Heart left ventricle (tissue), 16 donors: Measurements from ENCODE around the gene GABBR2. TPM values are rescaled to one million over a fixed set of nuclear protein-coding genes. Genes with fewer than 3 reads are reported as not detected.

Source experiments
- ATAC-seq, 4 donors: fragments of 200-7000 bp; cut with Tn5 transposase; one replicate each; pipeline ENCODE4 v1.9.1; 2020 to 2022; ENCODE audit warnings: moderate library complexity in 4 of 4, mild to moderate bottlenecking in 3 of 4, moderate number of reproducible peaks in 1 of 4
- DNase-seq, 5 donors: peaks; one replicate each; pipeline ENCODE4 v3.0.0-alpha.2; 2020
- H3K27ac ChIP-seq, 12 donors: fragments of 200-600 bp; sonication (generic) in 4 of 12; one replicate each; pipeline versions ENCODE4 v1.5.0 to v1.8.0; 2016 to 2022; ENCODE audit warnings: mild to moderate bottlenecking in 2 of 12
- H3K27me3 ChIP-seq, 9 donors: fragments of 200-600 bp; sonication (generic) in 2 of 9; one replicate each; pipeline versions ENCODE4 v1.5.1 to v1.8.0; 2016 to 2022; ENCODE audit warnings: mild to moderate bottlenecking in 3 of 9
- H3K36me3 ChIP-seq, 9 donors: fragments of 200-600 bp; sonication (generic) in 2 of 9; one replicate each; pipeline versions ENCODE4 v1.5.0 to v1.8.0; 2018 to 2022; ENCODE audit warnings: mild to moderate bottlenecking in 2 of 9
- H3K4me1 ChIP-seq, 12 donors: fragments of 200-600 bp; sonication (generic) in 4 of 12; one replicate each; pipeline versions ENCODE4 v1.5.0 to v1.8.0; 2016 to 2022; ENCODE audit warnings: mild to moderate bottlenecking in 3 of 12
- H3K4me3 ChIP-seq, 12 donors: fragments of 200-600 bp; sonication (generic) in 4 of 12; one replicate each; pipeline versions ENCODE4 v1.5.0 to v1.8.0; 2017 to 2022; ENCODE audit warnings: mild to moderate bottlenecking in 9 of 12, moderate library complexity in 4 of 12
- H3K9me3 ChIP-seq, 12 donors: fragments of 200-600 bp; sonication (generic) in 4 of 12; one replicate each; pipeline versions ENCODE4 v1.5.0 to v1.8.0; 2016 to 2022; ENCODE audit warnings: mild to moderate bottlenecking in 1 of 12
- POLR2A ChIP-seq, 2 donors: fragments of 450-650 bp; IDR thresholded peaks; one replicate each; pipeline ENCODE4 v1.6.1; 2017; ENCODE audit warnings: antibody characterized with exemption in 2 of 2, mild to moderate bottlenecking in 2 of 2, moderate library complexity in 2 of 2
- WGBS, 4 donors: extraction: QIAGEN DNeasy Blood & Tissue Kit in 2 of 4; methylation state at CpG; one replicate each; pipeline versions ENCODE4 v1.1.5 to v1.1.7; 2013 to 2018; 5-methylcytosine and 5-hydroxymethylcytosine counted together
- intact Hi-C, 10 donors: fragments of 100-400 bp; cut with DNase I; formaldehyde crosslinking; loops; one replicate each; pipeline versions ENCODE4 v1.11.1 to v1.14.2; 2022
- polyA plus RNA-seq, 2 donors: library from polyadenylated mRNA; stranded (reverse); fragments of 200-250 nt; gene quantifications; one replicate each; pipeline ENCODE4 v1.2.3, GENCODE V29; 2013
- total RNA-seq, 9 donors: library from RNA; depleted of rRNA in 2 of 9; stranded (reverse); fragments of >200 nt in 2 of 9; fragmentation: NEBNext Ultra II Directional in 3 of 9; extraction: Animal tissue kit (Norgen Biotek cat#: 25700) in 3 of 9; gene quantifications; one replicate each; pipeline versions ENCODE4 v1.1.0 to v1.2.4, GENCODE V29; 2016 to 2023
- TF ChIP-seq, protein P1 (sequence below), 12 donors: fragments of 200-600 bp; sonication (generic) in 4 of 12; IDR thresholded peaks; one replicate each; pipeline versions ENCODE4 v1.5.0 to v1.8.0; 2018 to 2022; ENCODE audit warnings: antibody characterized with exemption in 12 of 12, mild to moderate bottlenecking in 5 of 12
- donor health status: ischemic (EF 13 %, LVEDD 7.1; RV severe dilation, severe dysfunction).
- donor health status: healthy with polysubstance abuse.
- donor health status: DM: no; HTN: yes; CAD: no.
- donor health status: DM: no; HTN: no; CAD: no.
- donor health status: ischemic (EF 25% LVEDD 6.9; RV normal size, moderate dysfunction).
- donor health status: ischemic (EF 25% LVEDD 5.7; RV mildly dilated, moderate dysfunction).
- donor health status: healthy.
- donor health status: DM: yes; HTN: yes; CAD: no.
- donor health status: ischemic (EF 35%, LVEDD 5.7; RV mildly dilated, moderate dysfunction).
- donor health status: nonischemic (EF 11% LVEDD 7.7; RV severe dilation, severe dysfunction).
- donor health status: DM: yes; HTN: yes; CAD: no.
- donor health status: PGD.
- donor health status: ischemic (EF 29% LVEDD 5.4; RV normal size, mild dysfunction).
- donor health status: nonischemic (EF 23%, LVEDD 6.1; RV moderate dilation, normal function).

GABBR2 gene
- total and polyA plus RNA-seq, 11 donors: 0.11 to 3.4 (median 0.58) TPM

DNA sequence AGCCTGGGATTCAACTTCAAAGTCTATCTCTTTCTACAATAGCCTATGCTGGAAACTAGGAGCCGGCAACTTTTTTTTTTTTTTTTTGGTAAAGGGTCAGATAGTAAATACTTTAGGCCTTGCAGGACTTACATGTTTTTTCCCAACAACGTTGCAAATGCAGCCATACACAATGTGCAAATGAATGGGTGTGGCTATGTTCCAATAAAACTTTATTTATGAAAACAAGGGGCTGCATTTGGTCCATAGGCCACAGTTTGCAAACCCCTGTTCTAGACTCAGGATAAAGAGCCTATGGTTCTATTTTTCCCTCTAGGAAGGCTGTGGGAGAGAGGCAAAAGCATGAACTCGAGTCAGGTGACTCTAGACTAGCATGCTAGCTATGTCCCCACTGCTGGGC is 189.1 kb downstream of the GABBR2 start:
- Histone ChIP-seq H3K4me3 (no peak overlapping the region), H3K4me1 (no peaks in the 10 kb centered on the region), H3K9me3 (no peaks in the 10 kb centered on the region), H3K36me3 (no peaks in the 10 kb centered on the region), H3K27ac (no peak overlapping the region), H3K27me3 (peaks cover 0 to 17% (median 0%) of the 10 kb centered on the region in 9 donors)
- 68 to 81% (median 75%) methylated on average over 3 of the region's 3 CpGs for WGBS, 4 donors
- no peak for ATAC-seq
- no peak for DNase-seq
- intact Hi-C loops: loop anchor here in 1 of 10 donors (5.0 kb wide), 1 partner anchor 133 kb away; no protein-coding TSS in a partner anchor
- TF ChIP-seq, protein P1, sequence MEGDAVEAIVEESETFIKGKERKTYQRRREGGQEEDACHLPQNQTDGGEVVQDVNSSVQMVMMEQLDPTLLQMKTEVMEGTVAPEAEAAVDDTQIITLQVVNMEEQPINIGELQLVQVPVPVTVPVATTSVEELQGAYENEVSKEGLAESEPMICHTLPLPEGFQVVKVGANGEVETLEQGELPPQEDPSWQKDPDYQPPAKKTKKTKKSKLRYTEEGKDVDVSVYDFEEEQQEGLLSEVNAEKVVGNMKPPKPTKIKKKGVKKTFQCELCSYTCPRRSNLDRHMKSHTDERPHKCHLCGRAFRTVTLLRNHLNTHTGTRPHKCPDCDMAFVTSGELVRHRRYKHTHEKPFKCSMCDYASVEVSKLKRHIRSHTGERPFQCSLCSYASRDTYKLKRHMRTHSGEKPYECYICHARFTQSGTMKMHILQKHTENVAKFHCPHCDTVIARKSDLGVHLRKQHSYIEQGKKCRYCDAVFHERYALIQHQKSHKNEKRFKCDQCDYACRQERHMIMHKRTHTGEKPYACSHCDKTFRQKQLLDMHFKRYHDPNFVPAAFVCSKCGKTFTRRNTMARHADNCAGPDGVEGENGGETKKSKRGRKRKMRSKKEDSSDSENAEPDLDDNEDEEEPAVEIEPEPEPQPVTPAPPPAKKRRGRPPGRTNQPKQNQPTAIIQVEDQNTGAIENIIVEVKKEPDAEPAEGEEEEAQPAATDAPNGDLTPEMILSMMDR (IDR thresholded peaks at IDR 0.05): no peak
- no peak for TF ChIP-seq POLR2A (IDR thresholded peaks at IDR 0.05)

DNA sequence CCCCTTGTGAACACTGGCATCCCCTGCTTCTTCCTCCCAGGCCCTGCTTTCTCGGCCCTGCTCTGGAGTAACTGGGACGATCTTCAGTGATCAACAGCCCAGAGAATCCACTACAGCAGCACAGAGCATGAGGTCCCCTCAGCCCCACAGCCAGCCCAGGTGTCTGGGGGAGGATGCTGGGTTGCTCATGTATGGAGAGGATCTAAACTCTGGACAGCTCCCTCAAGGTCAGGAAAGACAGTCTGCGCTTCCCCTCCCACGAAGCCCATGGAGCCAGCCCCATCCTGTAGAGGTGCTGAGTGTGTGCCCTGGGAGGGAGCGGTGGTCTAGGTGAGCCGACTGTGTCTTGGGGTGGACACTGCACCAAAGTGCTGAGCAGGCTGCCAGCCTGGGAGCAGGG is 190.2 kb downstream of the GABBR2 start:
- H3K36me3 ChIP-seq: no peaks in the 10 kb centered on the region

DNA sequence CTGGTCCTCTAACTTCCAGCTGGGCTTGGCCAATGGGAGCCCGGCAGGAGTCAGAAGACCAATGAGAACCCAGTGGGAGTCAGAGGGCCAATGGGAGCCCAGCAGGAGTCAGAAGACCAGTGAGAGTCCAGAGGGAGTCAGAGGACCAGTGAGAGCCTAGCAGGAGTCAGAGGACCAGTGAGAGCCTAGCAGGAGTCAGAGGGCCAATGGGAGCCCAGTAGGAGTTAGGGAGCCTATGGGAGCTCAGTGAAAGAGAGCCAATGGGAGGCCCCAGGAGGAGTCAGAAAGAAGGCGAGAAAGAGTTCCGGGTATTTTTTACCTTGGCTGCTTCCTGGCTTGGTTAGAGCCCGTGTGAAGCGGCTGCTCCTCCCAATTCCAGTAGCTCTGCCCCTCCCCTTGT is 191.0 kb downstream of the GABBR2 start:
- TF ChIP-seq, protein P1 (IDR thresholded peaks at IDR 0.05): no peak
- TF ChIP-seq POLR2A (IDR thresholded peaks at IDR 0.05): no peak
- H3K27ac ChIP-seq: no peak overlapping the region
- peaks cover 0 to 8% (median 0%) of the 10 kb centered on the region in 9 donors for H3K27me3 ChIP-seq
- no peaks in the 10 kb centered on the region for H3K9me3 ChIP-seq
- no peaks in the 10 kb centered on the region for H3K4me1 ChIP-seq
- WGBS, 4 donors: 70 to 79% (median 73%) methylated on average over 5 of the region's 5 CpGs
- DNase-seq: no peak
- no peak for ATAC-seq
- H3K4me3 ChIP-seq: no peak overlapping the region
- H3K36me3 ChIP-seq: no peaks in the 10 kb centered on the region
- intact Hi-C loops: loop anchor here in 1 of 10 donors (5.0 kb wide), 1 partner anchor 135 kb away; no protein-coding TSS in a partner anchor

More for the DNA sequence above, 190.2 kb downstream of the GABBR2 start:
- no peak overlapping the region for H3K27ac ChIP-seq
- 80 to 88% (median 82%) methylated on average over 3 to 6 of the region's 6 CpGs for WGBS, 4 donors
- no peaks in the 10 kb centered on the region for H3K9me3 ChIP-seq
- DNase-seq: no peak
- H3K27me3 ChIP-seq: peaks cover 0 to 13% (median 0%) of the 10 kb centered on the region in 9 donors
- H3K4me1 ChIP-seq: no peaks in the 10 kb centered on the region
- no peak for TF ChIP-seq POLR2A (IDR thresholded peaks at IDR 0.05)
- TF ChIP-seq, protein P1 (IDR thresholded peaks at IDR 0.05): no peak
- intact Hi-C loops: loop anchor here in 1 of 10 donors (5.0 kb wide), 1 partner anchor 134 kb away; no protein-coding TSS in a partner anchor
- no peak for ATAC-seq
- H3K4me3 ChIP-seq: no peak overlapping the region

DNA sequence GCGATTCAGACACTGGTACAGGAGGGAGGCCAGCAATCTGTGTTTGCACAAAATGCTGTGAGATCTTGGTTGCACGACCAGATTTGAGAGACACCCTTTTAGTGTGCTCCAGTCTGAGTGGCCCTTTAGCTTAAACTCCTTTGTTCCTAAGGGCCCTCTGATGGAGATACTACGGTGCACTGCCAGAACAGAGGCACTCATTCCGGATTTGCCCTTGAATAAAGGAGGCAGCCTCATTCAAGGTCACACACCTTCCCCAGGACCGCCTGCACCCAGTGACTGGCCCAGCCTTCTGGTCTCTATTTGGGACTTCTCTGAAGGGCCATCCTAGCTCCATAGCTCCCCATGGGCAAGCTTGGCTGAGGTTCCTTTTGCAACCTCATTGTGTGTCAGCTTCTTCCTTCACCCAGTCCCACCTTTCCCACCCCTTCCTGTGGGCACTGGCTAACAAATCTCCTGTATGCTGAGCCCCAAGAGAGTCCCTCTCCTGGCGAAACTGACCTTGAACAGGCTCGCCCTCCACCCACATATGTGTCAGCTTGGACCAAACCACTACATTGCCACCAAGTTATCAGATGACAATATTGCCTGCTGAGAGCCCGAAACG is 191.7 kb downstream of the GABBR2 start:
- 74 to 80% (median 77%) methylated on average over 9 of the region's 9 CpGs for WGBS, 4 donors
- H3K27me3 ChIP-seq: peaks cover 0 to 8% (median 0%) of the 10 kb centered on the region in 9 donors
- H3K4me3 ChIP-seq: no peak overlapping the region
- intact Hi-C loops: loop anchor here in 1 of 10 donors (5.0 kb wide), 1 partner anchor 135 kb away; no protein-coding TSS in a partner anchor
- H3K36me3 ChIP-seq: no peaks in the 10 kb centered on the region
- H3K9me3 ChIP-seq: no peaks in the 10 kb centered on the region
- DNase-seq (no peak), ATAC-seq (no peak)
- H3K4me1 ChIP-seq: no peaks in the 10 kb centered on the region
- no peak for TF ChIP-seq POLR2A (IDR thresholded peaks at IDR 0.05)
- TF ChIP-seq, protein P1 (IDR thresholded peaks at IDR 0.05): no peak
- H3K27ac ChIP-seq: no peak overlapping the region
